Measurements from ENCODE around the gene ACAA2. TPM values are rescaled to one million over a fixed set of nuclear protein-coding genes. Genes with fewer than 3 reads are reported as not detected.

Gene ACAA2
- total RNA-seq, 4 donors from 2014 or later, result 47.9 to 63.4 (median 50.0) TPM

DNA sequence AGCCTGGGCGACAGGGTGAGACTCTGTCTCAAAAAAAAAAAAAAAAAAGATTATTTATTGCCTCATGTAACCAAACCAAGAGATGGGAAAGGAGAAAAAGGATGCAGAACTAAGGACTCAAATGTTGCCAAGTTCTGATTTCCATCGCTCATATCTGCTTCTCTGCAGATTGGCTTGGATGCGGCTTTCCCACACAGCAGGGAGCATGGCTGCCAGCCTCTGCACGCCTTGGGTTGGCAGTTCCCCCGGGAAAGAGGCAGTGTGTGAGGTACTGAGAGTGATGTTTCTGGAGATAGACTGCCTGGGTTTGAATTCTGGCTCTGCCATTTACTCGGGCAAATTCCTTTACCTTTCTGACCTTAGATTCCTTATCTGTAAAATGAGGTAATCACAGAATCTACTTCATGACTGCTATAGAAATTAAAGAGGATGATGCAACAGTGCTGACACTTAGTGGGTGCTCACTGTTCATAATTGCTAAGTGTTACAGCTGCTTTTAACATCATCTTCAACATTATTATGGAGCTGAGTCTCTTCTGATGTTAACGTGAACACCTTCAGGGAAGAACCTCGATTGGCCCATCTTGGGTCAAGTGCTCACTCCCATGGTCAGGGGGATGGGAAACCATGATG lies 68.8 kb downstream of the ACAA2 start:
- no peak for DNase-seq (ENCODE audit: low spot score in 2 of 2)
- Histone ChIP-seq H3K4me3 (no peak overlapping the region), H3K36me3 (no peaks in the 10 kb centered on the region), H3K4me1 (no peaks in the 10 kb centered on the region), H3K9me3 (no peaks in the 10 kb centered on the region), H3K27ac (no peak overlapping the region), H3K27me3 (no peaks in the 10 kb centered on the region)
- TF ChIP-seq CTCF (IDR thresholded peaks at IDR 0.05) (no peak), EP300 (IDR thresholded peaks at IDR 0.05) (no peak), POLR2A (IDR thresholded peaks at IDR 0.05) (no peak)
- WGBS, 2 donors, result 80 to 87% methylated on average over 8 of the region's 8 CpGs

- Histone ChIP-seq H3K27me3 (no peaks in the 10 kb centered on the region), H3K4me1 (no peaks in the 10 kb centered on the region), H3K9me3 (no peaks in the 10 kb centered on the region), H3K27ac (no peak overlapping the region), H3K4me3 (no peak overlapping the region), H3K36me3 (no peaks in the 10 kb centered on the region)
- no peak for DNase-seq (ENCODE audit: low spot score in 2 of 2)
- WGBS, 2 donors, result 66 to 71% methylated on average over 5 of the region's 5 CpGs
- no peak for TF ChIP-seq EP300 (IDR thresholded peaks at IDR 0.05)
Observed at GRCh38 chr18:49743117-49743567, 70.2 kb downstream of the ACAA2 start.

DNA sequence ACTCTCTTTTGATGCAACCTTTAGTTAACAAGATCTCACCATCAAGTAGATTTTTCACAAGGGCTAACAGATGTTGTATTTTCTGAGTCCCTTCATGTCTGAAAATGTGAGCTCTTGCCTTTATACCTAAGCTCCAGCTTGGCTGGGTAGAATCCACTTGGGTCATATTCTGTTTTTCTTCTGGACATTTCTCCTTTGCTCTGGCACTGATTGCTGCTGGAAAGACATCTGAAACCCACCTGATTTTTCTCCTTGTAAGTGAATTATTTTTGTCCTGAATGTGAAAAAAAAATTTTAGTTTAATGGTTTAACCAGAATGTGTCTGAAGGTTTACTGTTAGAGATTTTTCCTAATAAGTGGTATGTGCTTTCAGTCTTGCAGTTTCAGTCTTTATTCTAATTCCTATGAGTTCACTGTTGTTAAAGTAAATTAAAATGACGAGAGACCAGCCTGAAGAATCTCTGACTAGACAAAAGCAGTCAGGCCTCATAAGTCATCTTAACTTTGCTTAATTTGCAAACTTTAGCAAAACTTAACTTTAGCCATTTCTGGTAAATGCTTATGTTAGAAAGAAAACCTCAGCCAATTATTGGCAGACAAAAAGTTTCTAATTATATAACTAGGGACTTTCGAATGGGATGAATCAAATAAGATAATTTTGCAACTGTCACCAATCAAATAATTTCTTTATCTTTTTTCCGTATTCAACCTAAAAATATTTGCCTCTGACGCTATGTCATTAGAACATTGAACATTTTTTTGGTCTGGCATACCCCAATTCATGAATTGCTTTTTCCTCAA lies 70.8 kb downstream of the ACAA2 start:
- no peak for DNase-seq (ENCODE audit: low spot score in 2 of 2)
- Histone ChIP-seq H3K4me3 (no peak overlapping the region), H3K27me3 (no peaks in the 10 kb centered on the region), H3K9me3 (no peaks in the 10 kb centered on the region), H3K36me3 (no peaks in the 10 kb centered on the region), H3K27ac (no peak overlapping the region), H3K4me1 (no peaks in the 10 kb centered on the region)
- TF ChIP-seq EP300 (IDR thresholded peaks at IDR 0.05) (no peak), CTCF (IDR thresholded peaks at IDR 0.05) (no peak), POLR2A (IDR thresholded peaks at IDR 0.05) (no peak)
- WGBS, 2 donors, result 44 to 49% methylated on average over 4 of the region's 4 CpGs

- DNase-seq (ENCODE audit: low spot score in 2 of 2), result no peak
- TF ChIP-seq POLR2A (IDR thresholded peaks at IDR 0.05), result no peak
- Histone ChIP-seq H3K4me3 (no peak overlapping the region), H3K27me3 (no peaks in the 10 kb centered on the region), H3K9me3 (no peaks in the 10 kb centered on the region), H3K36me3 (no peaks in the 10 kb centered on the region), H3K4me1 (no peaks in the 10 kb centered on the region), H3K27ac (no peak overlapping the region)
- WGBS, 2 donors, result 83 to 84% methylated on average over 4 of the region's 4 CpGs
Observed at GRCh38 chr18:49739275-49739674, 74.1 kb downstream of the ACAA2 start.

GRCh38 chr18:49738721-49739120 lies 74.6 kb downstream of the ACAA2 start:
- H3K4me1 ChIP-seq, result no peaks in the 10 kb centered on the region
- no peak for DNase-seq (ENCODE audit: low spot score in 2 of 2)
- no peak overlapping the region for H3K4me3 ChIP-seq
- no peaks in the 10 kb centered on the region for H3K27me3 ChIP-seq
- H3K9me3 ChIP-seq, result no peaks in the 10 kb centered on the region
- 90 to 92% methylated on average over 4 of the region's 4 CpGs for WGBS, 2 donors
- TF ChIP-seq POLR2A (IDR thresholded peaks at IDR 0.05) (no peak), EP300 (IDR thresholded peaks at IDR 0.05) (no peak), CTCF (IDR thresholded peaks at IDR 0.05) (no peak)
- no peak overlapping the region for H3K27ac ChIP-seq
- H3K36me3 ChIP-seq, result no peaks in the 10 kb centered on the region

DNA sequence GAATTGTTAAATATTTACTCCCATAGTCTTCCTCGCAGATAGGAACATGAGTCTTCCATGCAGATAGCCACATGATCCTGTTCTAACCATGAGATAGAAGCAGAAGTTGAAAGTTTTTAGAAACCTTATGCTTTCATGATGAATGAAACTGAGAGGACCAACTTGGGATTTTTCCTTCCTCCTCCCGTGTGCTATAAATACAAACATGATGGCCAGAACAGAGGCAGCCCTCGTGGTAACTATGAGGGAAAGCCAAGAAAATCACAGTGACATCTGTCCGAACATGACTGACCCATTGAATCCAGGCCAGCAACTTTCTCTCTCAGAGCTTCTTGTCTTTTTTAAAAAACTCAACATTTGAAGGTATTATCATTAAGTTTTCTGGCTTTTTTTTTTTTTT lies 78.5 kb downstream of the ACAA2 start:
- no peak for TF ChIP-seq EP300 (IDR thresholded peaks at IDR 0.05)
- TF ChIP-seq CTCF (IDR thresholded peaks at IDR 0.05), result no peak
- TF ChIP-seq POLR2A (IDR thresholded peaks at IDR 0.05), result no peak
- H3K4me3 ChIP-seq, result no peak overlapping the region
- H3K4me1 ChIP-seq, result peaks cover 0 to 9% (median 0%) of the 10 kb centered on the region in 4 donors
- no peak overlapping the region for H3K27ac ChIP-seq
- no peak for DNase-seq (ENCODE audit: low spot score in 2 of 2)
- H3K9me3 ChIP-seq, result no peaks in the 10 kb centered on the region
- WGBS, 2 donors, result 47 to 58% methylated on average over 4 of the region's 4 CpGs
- H3K27me3 ChIP-seq, result no peaks in the 10 kb centered on the region
- H3K36me3 ChIP-seq, result no peaks in the 10 kb centered on the region
